Ishikawa (cell line): Measurements from ENCODE around the gene NOX1.

ENCODE experiments used
- CEBPB ChIP-seq: IDR thresholded peaks from 2 replicates; pipeline ENCODE4 v1.6.1; 2012
- CREB1 ChIP-seq: IDR thresholded peaks from 2 replicates; pipeline ENCODE4 v1.6.1; 2012; ENCODE audit warnings: low read depth
- EGR1 ChIP-seq: IDR thresholded peaks from 2 replicates; pipeline ENCODE4 v1.6.1; 2012
- EP300 ChIP-seq: IDR thresholded peaks from 2 replicates; pipeline ENCODE4 v1.6.1; 2012; ENCODE audit warnings: borderline replicate concordance
- FOXM1 ChIP-seq: IDR thresholded peaks from 2 replicates; pipeline ENCODE4 v1.6.1; 2012; ENCODE audit warnings: low read depth, borderline replicate concordance
- MAX ChIP-seq: IDR thresholded peaks from 2 replicates; pipeline ENCODE4 v1.6.1; 2012
- NFIC ChIP-seq: IDR thresholded peaks from 2 replicates; pipeline ENCODE4 v1.6.1; 2012
- RAD21 ChIP-seq: IDR thresholded peaks from 2 replicates; pipeline ENCODE4 v1.6.1; 2012; ENCODE audit warnings: low read depth
- TAF1 ChIP-seq: IDR thresholded peaks from 2 replicates; pipeline ENCODE4 v1.6.1; 2012; ENCODE audit warnings: low read depth, mild to moderate bottlenecking
- TCF12 ChIP-seq: IDR thresholded peaks from 2 replicates; pipeline ENCODE4 v1.6.1; 2012; ENCODE audit warnings: low read depth
- TEAD4 ChIP-seq: IDR thresholded peaks from 2 replicates; pipeline ENCODE4 v1.6.1; 2012
- USF1 ChIP-seq: IDR thresholded peaks from 2 replicates; pipeline ENCODE4 v1.6.1; 2012
- YY1 ChIP-seq: IDR thresholded peaks from 2 replicates; pipeline ENCODE4 v1.6.1; 2012; ENCODE audit warnings: low read depth
- ZBTB7A ChIP-seq: IDR thresholded peaks from 2 replicates; pipeline ENCODE4 v1.6.1; 2012; ENCODE audit warnings: low read depth
- TF ChIP-seq, protein P1 (sequence below): IDR thresholded peaks from 2 replicates; pipeline ENCODE4 v1.6.1; 2012; ENCODE audit warnings: low read depth, mild to moderate bottlenecking

Gene NOX1

DNA sequence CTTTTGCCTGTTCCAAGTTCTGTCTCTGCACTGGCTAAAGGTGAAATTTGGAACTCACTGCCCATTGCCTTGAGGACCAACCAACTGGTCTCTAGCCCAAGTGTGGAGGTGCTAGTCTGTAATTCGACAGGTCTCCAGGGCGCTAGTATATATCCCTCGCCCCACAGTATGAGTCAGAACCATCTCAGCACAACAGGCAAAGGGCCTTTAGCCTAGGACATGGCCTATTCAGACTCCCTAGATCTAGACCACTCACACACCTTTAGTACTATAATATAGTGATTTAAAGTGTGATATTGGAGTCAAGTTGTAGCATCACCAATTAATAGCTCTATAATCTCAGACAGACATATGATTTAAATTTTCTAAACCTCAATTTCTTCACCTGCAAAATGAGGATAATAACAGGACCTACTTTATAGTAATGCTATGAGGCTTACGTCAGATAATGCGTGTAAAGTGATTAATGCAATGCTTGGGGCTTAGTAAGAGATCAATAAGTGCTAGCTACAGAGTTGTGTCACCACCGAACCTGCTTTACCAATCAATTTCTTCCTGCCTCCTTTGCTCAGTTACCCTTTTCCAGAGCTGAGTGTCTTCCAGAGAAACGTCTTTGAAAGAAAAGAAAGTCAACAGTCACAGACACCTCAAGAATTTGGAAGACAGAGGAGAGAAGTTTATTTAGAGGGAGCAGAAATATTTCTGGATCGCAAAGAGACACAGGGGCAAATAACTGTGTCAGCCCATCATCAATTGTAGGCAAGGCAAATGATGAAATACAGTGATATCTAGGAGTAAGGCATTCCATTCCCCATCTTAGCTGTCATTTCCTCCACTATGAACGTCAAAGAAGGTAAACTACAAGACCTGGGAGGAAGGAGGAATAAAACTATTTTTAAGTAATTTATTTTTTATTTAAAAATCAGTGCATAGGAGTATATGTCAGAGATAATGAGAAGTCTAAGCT lies 2.3 kb downstream of the NOX1 start:
- TF ChIP-seq RAD21: no peak
- no peak for TF ChIP-seq CEBPB
- no peak for TF ChIP-seq MAX
- TF ChIP-seq YY1: no peak
- TF ChIP-seq NFIC: no peak
- TF ChIP-seq CREB1: no peak
- TF ChIP-seq TAF1: no peak
- TF ChIP-seq, protein P1, sequence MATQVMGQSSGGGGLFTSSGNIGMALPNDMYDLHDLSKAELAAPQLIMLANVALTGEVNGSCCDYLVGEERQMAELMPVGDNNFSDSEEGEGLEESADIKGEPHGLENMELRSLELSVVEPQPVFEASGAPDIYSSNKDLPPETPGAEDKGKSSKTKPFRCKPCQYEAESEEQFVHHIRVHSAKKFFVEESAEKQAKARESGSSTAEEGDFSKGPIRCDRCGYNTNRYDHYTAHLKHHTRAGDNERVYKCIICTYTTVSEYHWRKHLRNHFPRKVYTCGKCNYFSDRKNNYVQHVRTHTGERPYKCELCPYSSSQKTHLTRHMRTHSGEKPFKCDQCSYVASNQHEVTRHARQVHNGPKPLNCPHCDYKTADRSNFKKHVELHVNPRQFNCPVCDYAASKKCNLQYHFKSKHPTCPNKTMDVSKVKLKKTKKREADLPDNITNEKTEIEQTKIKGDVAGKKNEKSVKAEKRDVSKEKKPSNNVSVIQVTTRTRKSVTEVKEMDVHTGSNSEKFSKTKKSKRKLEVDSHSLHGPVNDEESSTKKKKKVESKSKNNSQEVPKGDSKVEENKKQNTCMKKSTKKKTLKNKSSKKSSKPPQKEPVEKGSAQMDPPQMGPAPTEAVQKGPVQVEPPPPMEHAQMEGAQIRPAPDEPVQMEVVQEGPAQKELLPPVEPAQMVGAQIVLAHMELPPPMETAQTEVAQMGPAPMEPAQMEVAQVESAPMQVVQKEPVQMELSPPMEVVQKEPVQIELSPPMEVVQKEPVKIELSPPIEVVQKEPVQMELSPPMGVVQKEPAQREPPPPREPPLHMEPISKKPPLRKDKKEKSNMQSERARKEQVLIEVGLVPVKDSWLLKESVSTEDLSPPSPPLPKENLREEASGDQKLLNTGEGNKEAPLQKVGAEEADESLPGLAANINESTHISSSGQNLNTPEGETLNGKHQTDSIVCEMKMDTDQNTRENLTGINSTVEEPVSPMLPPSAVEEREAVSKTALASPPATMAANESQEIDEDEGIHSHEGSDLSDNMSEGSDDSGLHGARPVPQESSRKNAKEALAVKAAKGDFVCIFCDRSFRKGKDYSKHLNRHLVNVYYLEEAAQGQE: no peak
- TF ChIP-seq EP300: no peak
- TF ChIP-seq USF1: no peak
- TF ChIP-seq FOXM1: no peak
- TF ChIP-seq TEAD4: no peak
- no peak for TF ChIP-seq ZBTB7A

DNA sequence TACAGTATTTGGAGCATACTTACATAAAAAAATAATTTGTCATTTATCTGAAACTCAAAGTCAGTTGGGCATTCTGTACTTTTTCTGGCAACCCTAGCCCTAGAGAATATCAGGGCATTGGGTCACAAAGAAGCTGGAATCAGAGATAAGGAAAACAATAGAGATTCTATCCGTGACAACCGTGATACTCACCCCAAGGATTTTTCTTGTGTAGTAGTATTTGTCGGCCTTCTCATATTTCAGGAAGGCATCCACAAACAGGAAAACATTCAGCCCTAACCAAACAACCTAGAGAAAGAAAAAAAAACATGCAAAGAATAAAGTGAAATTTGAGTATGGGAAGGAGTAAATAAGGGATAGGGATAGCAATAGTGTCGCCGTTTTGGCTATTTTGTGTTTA lies 3.6 kb downstream of the NOX1 start:
- TF ChIP-seq TCF12 (no peak), NFIC (no peak), YY1 (no peak), ZBTB7A (no peak), RAD21 (no peak), FOXM1 (no peak), CREB1 (no peak), MAX (no peak), EGR1 (no peak), TEAD4 (no peak)

DNA sequence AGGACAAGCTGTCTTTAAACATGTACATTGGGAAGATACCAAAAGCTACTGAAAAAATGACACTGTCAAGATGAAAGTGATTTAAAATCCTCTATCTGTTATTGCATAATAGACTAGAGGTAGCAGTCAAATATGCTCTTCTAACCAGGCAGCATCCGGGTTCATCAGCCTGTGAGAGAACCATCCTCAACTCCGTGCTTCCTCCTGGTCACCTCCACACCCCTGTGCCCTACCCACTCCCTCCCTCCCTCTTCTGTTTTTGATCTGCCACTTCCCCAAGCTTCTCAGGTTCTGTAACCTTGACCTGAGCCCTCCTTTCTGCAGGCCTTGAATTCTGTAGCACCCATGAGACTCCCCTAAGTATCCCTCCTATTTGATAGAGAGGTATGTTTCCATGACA lies 5.9 kb downstream of the NOX1 start:
- TF ChIP-seq CREB1 (no peak), TAF1 (no peak), NFIC (no peak), YY1 (no peak), USF1 (no peak), TCF12 (no peak), EGR1 (no peak), TEAD4 (no peak), CEBPB (no peak), EP300 (no peak), FOXM1 (no peak), RAD21 (no peak), ZBTB7A (no peak), MAX (no peak)
- TF ChIP-seq, protein P1: no peak

- TF ChIP-seq EP300 (no peak), CREB1 (no peak), MAX (no peak), RAD21 (no peak), EGR1 (no peak), TEAD4 (no peak), CEBPB (no peak), FOXM1 (no peak), USF1 (no peak), TAF1 (no peak), YY1 (no peak), TCF12 (no peak), ZBTB7A (no peak), NFIC (no peak)
- TF ChIP-seq, protein P1: no peak
Measured at GRCh38 chrX:100864657-100865391, 9.3 kb downstream of the NOX1 start.
